Endothelial cell (in vitro differentiated cells): ENCODE data around the gene ATP6V0D1. TPM values are rescaled to one million over a fixed set of nuclear protein-coding genes. Genes with fewer than 3 reads are reported as not detected.

Source experiments
- DNase-seq: peaks from one replicate; pipeline ENCODE4 v3.0.0; 2021; ENCODE audit warnings: low spot score
- H3K27ac Mint-ChIP-seq: one replicate; pipeline ENCODE4 v1.8.0; 2021; ENCODE audit warnings: mixed read lengths, inconsistent platforms; ENCODE audit not compliant: unreplicated experiment
- H3K27me3 Mint-ChIP-seq: one replicate; pipeline ENCODE4 v1.8.0; 2021; ENCODE audit warnings: mild to moderate bottlenecking, moderate library complexity, mixed read lengths, inconsistent platforms; ENCODE audit not compliant: unreplicated experiment
- H3K36me3 Mint-ChIP-seq: one replicate; pipeline ENCODE4 v1.8.0; 2021; ENCODE audit warnings: mild to moderate bottlenecking, low read depth, mixed read lengths, inconsistent platforms; ENCODE audit not compliant: unreplicated experiment
- H3K4me1 Mint-ChIP-seq: one replicate; pipeline ENCODE4 v1.8.0; 2021; ENCODE audit warnings: mild to moderate bottlenecking, mixed read lengths, inconsistent platforms; ENCODE audit not compliant: unreplicated experiment
- H3K4me3 Mint-ChIP-seq: one replicate; pipeline ENCODE4 v1.8.0; 2021; ENCODE audit warnings: mild to moderate bottlenecking, mixed read lengths, inconsistent platforms; ENCODE audit not compliant: unreplicated experiment
- H3K9me3 Mint-ChIP-seq: one replicate; pipeline ENCODE4 v1.8.0; 2021; ENCODE audit warnings: mixed read lengths, inconsistent platforms; ENCODE audit not compliant: unreplicated experiment
- total RNA-seq: library from RNA; stranded (reverse); fragmentation: NEBNext Ultra II Directional; extraction: Animal tissue kit (Norgen Biotek cat#: 25700); gene quantifications from one replicate; pipeline ENCODE4 v1.2.1, GENCODE V29; 2021; ENCODE audit not compliant: unreplicated experiment
- TF ChIP-seq, protein P1 (sequence below): fragments of 200-600 bp; sonication (generic); IDR thresholded peaks from one replicate; pipeline ENCODE4 v1.5.0; 2021; ENCODE audit warnings: antibody characterized with exemption; ENCODE audit not compliant: unreplicated experiment

Gene ATP6V0D1
- total RNA-seq, 1 donor from 2014 or later, result 107 TPM

DNA sequence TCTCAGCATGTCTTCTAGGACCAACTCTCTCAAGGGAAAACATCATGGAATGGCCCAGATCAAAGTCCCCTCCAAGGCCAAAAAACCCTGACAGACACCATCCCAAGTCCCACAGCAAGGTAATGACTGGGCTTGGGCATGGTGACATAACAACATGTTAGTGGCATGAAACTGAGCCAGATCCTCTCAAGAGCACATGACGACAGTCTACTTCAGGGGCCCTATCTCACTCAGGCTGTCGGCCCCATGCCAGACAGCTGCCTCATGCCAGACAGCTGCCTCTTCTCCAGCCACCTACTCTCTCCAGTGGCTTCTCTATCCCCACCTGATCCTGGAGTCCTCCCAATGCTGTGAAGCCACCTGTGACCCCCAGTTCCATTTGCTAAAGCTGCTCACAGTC is 31.6 kb downstream of the ATP6V0D1 start:
- Mint-ChIP-seq H3K9me3 (no peaks in the 10 kb centered on the region), H3K36me3 (peaks cover 17% of the 10 kb centered on the region), H3K4me3 (peak overlapping the region; percentile 11), H3K4me1 (peaks cover 15% of the 10 kb centered on the region), H3K27ac (no peak overlapping the region), H3K27me3 (peaks cover 25% of the 10 kb centered on the region)
- no peak for DNase-seq
- TF ChIP-seq, protein P1, sequence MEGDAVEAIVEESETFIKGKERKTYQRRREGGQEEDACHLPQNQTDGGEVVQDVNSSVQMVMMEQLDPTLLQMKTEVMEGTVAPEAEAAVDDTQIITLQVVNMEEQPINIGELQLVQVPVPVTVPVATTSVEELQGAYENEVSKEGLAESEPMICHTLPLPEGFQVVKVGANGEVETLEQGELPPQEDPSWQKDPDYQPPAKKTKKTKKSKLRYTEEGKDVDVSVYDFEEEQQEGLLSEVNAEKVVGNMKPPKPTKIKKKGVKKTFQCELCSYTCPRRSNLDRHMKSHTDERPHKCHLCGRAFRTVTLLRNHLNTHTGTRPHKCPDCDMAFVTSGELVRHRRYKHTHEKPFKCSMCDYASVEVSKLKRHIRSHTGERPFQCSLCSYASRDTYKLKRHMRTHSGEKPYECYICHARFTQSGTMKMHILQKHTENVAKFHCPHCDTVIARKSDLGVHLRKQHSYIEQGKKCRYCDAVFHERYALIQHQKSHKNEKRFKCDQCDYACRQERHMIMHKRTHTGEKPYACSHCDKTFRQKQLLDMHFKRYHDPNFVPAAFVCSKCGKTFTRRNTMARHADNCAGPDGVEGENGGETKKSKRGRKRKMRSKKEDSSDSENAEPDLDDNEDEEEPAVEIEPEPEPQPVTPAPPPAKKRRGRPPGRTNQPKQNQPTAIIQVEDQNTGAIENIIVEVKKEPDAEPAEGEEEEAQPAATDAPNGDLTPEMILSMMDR, result no peak

DNA sequence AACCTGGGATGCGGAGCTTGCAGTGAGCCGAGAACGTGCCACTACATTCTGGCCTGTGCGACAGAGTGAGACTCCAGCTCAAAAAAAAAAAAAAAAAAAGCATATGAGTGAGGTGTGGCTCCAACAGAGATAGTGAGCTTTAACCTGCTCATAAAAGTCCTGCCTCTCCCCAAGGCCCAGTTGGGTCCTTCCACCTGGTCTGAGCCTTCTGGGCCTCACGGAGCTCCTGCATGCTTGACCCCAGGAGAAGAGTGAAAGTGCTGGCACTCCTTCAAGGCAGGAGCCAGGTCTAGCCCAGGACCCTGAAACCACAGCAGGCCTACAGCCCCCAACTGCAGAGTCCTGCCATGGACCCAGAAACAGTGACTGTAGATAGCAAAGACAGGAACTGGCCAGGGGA is 32.4 kb downstream of the ATP6V0D1 start:
- no peak for DNase-seq
- H3K36me3 Mint-ChIP-seq, result peaks cover 17% of the 10 kb centered on the region
- H3K4me1 Mint-ChIP-seq, result peaks cover 14% of the 10 kb centered on the region
- peaks cover 22% of the 10 kb centered on the region for H3K27me3 Mint-ChIP-seq
- H3K27ac Mint-ChIP-seq, result no peak overlapping the region
- H3K4me3 Mint-ChIP-seq, result no peak overlapping the region
- TF ChIP-seq, protein P1, result no peak
- H3K9me3 Mint-ChIP-seq, result no peaks in the 10 kb centered on the region

DNA sequence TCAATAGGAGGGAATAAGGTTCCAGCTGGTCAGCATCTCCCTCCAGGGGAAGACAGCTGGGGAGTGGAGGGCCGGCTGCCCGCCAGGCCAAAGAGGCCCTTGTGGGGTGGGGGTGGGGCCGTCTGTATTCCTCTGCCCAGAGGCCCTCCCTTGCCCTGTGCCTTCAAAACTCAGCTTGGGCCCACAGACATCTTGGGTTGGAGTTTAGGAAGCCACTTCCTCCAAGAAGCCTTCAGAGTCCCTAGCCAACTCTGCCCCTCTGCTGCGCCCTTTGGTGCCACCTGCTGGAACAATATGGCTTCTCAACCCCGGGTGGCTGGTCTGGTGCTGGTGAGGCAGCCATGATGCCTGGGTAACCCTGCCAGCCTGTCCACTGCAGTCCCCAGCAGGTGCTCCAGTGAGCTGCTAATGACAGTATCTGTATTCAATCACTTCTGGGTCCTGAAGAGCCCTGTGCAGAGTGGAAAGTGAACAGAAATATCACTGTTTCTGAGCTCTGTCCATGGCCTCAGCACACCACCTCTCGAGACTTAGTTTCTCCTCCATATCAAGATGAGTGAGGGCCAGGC is 33.4 kb downstream of the ATP6V0D1 start:
- Mint-ChIP-seq H3K4me3 (no peak overlapping the region), H3K27me3 (peaks cover 22% of the 10 kb centered on the region), H3K4me1 (peaks cover 17% of the 10 kb centered on the region), H3K9me3 (no peaks in the 10 kb centered on the region), H3K27ac (no peak overlapping the region), H3K36me3 (peaks cover 17% of the 10 kb centered on the region)
- TF ChIP-seq, protein P1, result peak; percentile 28
- peak; percentile 45 for DNase-seq

DNA sequence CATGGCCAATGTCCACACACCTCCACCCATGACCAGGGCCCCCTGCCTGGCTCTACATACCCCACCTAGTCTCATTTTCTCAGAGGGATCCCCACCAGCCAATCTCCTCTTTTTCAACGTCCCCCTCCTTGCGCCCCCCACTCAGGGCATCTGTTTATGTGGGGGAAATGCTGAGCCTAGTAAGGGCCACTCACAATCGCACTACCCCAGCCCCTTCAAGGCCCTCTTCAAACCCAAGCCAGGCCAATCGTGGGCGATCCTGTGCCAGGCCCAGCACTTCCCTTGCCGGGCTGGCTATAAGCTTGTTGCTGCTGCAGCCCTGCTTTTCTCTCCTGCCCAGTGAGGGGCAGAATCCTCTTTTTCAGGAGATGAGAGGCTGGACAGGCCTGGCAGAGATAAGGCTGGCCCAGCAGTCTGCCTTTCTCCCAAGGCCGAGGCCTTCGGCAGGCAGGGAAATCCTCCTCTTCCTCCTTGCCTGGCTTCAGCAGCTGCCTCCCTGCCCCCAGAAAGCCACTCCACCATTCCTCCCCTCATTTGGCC is 33.9 kb downstream of the ATP6V0D1 start:
- TF ChIP-seq, protein P1, result no peak
- Mint-ChIP-seq H3K27ac (peak overlapping the region; percentile 10), H3K4me1 (peaks cover 17% of the 10 kb centered on the region), H3K9me3 (no peaks in the 10 kb centered on the region), H3K27me3 (peaks cover 22% of the 10 kb centered on the region), H3K36me3 (peaks cover 18% of the 10 kb centered on the region), H3K4me3 (no peak overlapping the region)
- DNase-seq, result no peak
